Thoracic aorta (tissue), 2 donors: ENCODE results near the gene KIZ. TPM values are rescaled to one million over a fixed set of nuclear protein-coding genes. Genes with fewer than 3 reads are reported as not detected.

Source experiments
- ATAC-seq: fragments of 150-250 bp; one replicate; pipeline ENCODE4 v1.8.0; 2017; ENCODE audit warnings: low read depth; ENCODE audit not compliant: insufficient number of reproducible peaks, low FRiP score
- DNase-seq: peaks from one replicate; pipeline ENCODE4 v3.0.0-alpha.2; 2020; ENCODE audit warnings: low spot score
- H3K27ac ChIP-seq, 2 donors: fragments of 200-600 bp; sonication (generic); 1 replicate in 1 of 2; 2 replicates in 1 of 2; pipeline ENCODE4 v1.5.1; 2016; ENCODE audit warnings: mild to moderate bottlenecking in 2 of 2, moderate library complexity in 2 of 2
- H3K27me3 ChIP-seq: fragments of 200-600 bp; sonication (generic); replicated peaks from 2 replicates; pipeline ENCODE4 v1.6.0; 2016; ENCODE audit warnings: mild to moderate bottlenecking; ENCODE audit not compliant: insufficient read depth
- H3K36me3 ChIP-seq: fragments of 200-600 bp; sonication (generic); one replicate; pipeline ENCODE4 v1.5.1; 2016
- H3K4me1 ChIP-seq, 2 donors: fragments of 200-600 bp; sonication (generic); 1 replicate in 1 of 2; 2 replicates in 1 of 2; pipeline versions ENCODE4 v1.5.1 to v1.6.0; 2016; ENCODE audit warnings: low read depth in 2 of 2, mild to moderate bottlenecking in 1 of 2; ENCODE audit not compliant: control insufficient read depth in 1 of 2
- H3K4me3 ChIP-seq: fragments of 200-600 bp; sonication (generic); 2 replicates; pipeline ENCODE4 v1.5.1; 2016; ENCODE audit warnings: mild to moderate bottlenecking
- H3K9me3 ChIP-seq: fragments of 200-600 bp; sonication (generic); 2 replicates; pipeline ENCODE4 v1.5.1; 2016
- total RNA-seq, 2 donors: library from RNA; depleted of rRNA; stranded (reverse); fragments of >200 nt; gene quantifications; one replicate each; pipeline versions ENCODE4 v1.1.0 to v1.2.3, GENCODE V29; 2016
- TF ChIP-seq, protein P1 (sequence below): fragments of 200-600 bp; sonication (generic); IDR thresholded peaks from one replicate; pipeline ENCODE4 v1.5.1; 2019; ENCODE audit warnings: antibody characterized with exemption

The KIZ gene
- total RNA-seq, 2 donors from 2014 or later: 14.4 to 67.3 TPM

DNA sequence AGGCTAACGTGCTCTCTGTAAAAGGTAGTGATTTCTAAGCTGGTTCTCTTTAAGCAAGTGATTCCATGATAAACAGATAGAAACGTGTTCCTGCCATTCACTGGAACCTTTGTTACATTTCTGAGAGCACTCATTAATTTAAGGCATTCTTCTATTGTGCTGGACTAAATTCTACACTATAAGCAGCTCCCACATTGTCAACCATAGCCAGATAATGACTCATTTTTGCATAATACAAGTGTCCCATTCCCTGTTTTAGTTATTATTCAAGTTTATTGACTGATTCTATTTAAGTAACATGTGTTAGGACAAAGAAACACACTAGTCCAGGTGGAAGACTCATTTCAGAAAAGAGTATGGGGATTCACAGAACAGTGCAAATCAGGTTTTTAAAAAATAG, 163.8 kb downstream of the KIZ start:
- no peaks in the 10 kb centered on the region for H3K9me3 ChIP-seq
- no peaks in the 10 kb centered on the region for H3K27me3 ChIP-seq
- H3K4me1 ChIP-seq: no peaks in the 10 kb centered on the region
- no peak overlapping the region for H3K4me3 ChIP-seq
- ATAC-seq (no peak), DNase-seq (no peak)
- H3K27ac ChIP-seq: no peak overlapping the region
- H3K36me3 ChIP-seq: no peaks in the 10 kb centered on the region
- TF ChIP-seq, protein P1, sequence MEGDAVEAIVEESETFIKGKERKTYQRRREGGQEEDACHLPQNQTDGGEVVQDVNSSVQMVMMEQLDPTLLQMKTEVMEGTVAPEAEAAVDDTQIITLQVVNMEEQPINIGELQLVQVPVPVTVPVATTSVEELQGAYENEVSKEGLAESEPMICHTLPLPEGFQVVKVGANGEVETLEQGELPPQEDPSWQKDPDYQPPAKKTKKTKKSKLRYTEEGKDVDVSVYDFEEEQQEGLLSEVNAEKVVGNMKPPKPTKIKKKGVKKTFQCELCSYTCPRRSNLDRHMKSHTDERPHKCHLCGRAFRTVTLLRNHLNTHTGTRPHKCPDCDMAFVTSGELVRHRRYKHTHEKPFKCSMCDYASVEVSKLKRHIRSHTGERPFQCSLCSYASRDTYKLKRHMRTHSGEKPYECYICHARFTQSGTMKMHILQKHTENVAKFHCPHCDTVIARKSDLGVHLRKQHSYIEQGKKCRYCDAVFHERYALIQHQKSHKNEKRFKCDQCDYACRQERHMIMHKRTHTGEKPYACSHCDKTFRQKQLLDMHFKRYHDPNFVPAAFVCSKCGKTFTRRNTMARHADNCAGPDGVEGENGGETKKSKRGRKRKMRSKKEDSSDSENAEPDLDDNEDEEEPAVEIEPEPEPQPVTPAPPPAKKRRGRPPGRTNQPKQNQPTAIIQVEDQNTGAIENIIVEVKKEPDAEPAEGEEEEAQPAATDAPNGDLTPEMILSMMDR: no peak

DNA sequence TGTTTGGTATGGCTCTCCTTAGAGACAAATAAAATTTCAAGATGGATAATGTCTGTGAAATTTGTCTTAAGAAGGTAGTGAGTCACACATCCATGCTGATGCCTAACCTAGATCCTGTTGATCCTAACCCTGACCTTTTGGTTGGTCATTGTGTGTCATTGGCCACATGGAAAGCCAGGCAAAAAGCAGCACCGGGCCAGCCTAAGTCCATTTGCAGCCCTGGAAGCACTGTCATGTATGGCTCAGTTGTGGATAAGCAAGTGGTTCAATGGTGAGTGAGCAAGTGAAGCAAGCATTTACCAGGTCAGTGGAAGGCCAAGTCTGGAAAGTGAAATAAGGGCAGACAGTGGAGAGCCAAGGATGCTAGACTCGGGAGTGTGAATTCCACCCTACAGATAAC, 165.1 kb downstream of the KIZ start:
- TF ChIP-seq, protein P1: no peak
- no peak overlapping the region for H3K4me3 ChIP-seq
- ATAC-seq (no peak), DNase-seq (no peak)
- H3K4me1 ChIP-seq: no peaks in the 10 kb centered on the region
- no peaks in the 10 kb centered on the region for H3K36me3 ChIP-seq
- H3K27ac ChIP-seq: no peak overlapping the region
- no peaks in the 10 kb centered on the region for H3K27me3 ChIP-seq
- no peaks in the 10 kb centered on the region for H3K9me3 ChIP-seq

- Histone ChIP-seq H3K27ac (no peak overlapping the region), H3K4me3 (no peak overlapping the region), H3K4me1 (no peaks in the 10 kb centered on the region), H3K36me3 (no peaks in the 10 kb centered on the region), H3K9me3 (no peaks in the 10 kb centered on the region), H3K27me3 (no peaks in the 10 kb centered on the region)
- DNase-seq (no peak), ATAC-seq (no peak)
- TF ChIP-seq, protein P1: no peak
These were observed 168.9 kb downstream of the KIZ start for GRCh38 chr20:21294755-21295154.

Other genes starting within 250 kb of the KIZ start
- not detected for gene LINC00237, start 19.7 kb upstream of the KIZ start, total RNA-seq
- gene XRN2, start 177.2 kb downstream of the KIZ start, total RNA-seq: 10 to 100 TPM; 44.7 to 72.2 TPM